ENCODE measurements around the gene LRRC25.
"Not testable (repeated sequence)": the region's sequence is repeated elsewhere in the genome, so short reads cannot be mapped to it uniquely, and the experiment has no call there.

DNA sequence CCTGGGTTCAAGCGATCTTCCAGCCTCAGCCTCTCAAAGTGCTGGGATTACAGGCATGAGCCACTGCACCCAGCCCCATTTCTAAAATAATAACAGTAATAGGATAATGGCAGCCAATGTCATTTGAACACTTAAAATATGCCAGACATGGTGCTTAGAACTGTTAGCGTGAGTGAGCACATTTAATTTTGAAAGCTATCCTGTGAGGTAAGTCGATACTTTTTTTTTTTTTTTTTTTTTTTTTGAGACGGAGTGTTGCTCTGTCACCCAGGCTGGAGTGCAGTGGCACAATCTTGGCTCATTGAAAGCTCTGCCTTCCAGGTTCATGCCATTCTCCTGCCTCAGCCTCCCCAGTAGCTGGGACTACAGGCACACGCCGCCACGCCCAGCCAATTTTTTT lies 42.7 kb downstream of the LRRC25 start:
- TF ChIP-seq, protein P1, sequence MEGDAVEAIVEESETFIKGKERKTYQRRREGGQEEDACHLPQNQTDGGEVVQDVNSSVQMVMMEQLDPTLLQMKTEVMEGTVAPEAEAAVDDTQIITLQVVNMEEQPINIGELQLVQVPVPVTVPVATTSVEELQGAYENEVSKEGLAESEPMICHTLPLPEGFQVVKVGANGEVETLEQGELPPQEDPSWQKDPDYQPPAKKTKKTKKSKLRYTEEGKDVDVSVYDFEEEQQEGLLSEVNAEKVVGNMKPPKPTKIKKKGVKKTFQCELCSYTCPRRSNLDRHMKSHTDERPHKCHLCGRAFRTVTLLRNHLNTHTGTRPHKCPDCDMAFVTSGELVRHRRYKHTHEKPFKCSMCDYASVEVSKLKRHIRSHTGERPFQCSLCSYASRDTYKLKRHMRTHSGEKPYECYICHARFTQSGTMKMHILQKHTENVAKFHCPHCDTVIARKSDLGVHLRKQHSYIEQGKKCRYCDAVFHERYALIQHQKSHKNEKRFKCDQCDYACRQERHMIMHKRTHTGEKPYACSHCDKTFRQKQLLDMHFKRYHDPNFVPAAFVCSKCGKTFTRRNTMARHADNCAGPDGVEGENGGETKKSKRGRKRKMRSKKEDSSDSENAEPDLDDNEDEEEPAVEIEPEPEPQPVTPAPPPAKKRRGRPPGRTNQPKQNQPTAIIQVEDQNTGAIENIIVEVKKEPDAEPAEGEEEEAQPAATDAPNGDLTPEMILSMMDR (IDR thresholded peaks at IDR 0.05) = not testable (repeated sequence)
- TF ChIP-seq POLR2A (IDR thresholded peaks at IDR 0.05); POLR2AphosphoS5 (IDR thresholded peaks at IDR 0.05; ENCODE audit: insufficient read depth in 1 of 2, low read depth in 1 of 2): not testable (repeated sequence)
